ENCODE results near the gene IRAK2.
"Not testable (repeated sequence)": the region's sequence is repeated elsewhere in the genome, so short reads cannot be mapped to it uniquely, and the experiment has no call there.

IRAK2 gene

GRCh38 chr3:10164546-10165393, at the start of gene IRAK2:
TSS of gene IRAK2 (plus strand) at chr3:10164919. CDS start at chr3:10164955, 36 bp downstream.
- no peak for DNase-seq

- peak; percentile 87 for DNase-seq
These were observed 49.2 kb upstream of the IRAK2 start, which contains the start of gene BRK1 for GRCh38 chr3:10115326-10116137. TSS of gene BRK1 (plus strand) at chr3:10115675. CDS start at chr3:10115702, 27 bp downstream.

DNA sequence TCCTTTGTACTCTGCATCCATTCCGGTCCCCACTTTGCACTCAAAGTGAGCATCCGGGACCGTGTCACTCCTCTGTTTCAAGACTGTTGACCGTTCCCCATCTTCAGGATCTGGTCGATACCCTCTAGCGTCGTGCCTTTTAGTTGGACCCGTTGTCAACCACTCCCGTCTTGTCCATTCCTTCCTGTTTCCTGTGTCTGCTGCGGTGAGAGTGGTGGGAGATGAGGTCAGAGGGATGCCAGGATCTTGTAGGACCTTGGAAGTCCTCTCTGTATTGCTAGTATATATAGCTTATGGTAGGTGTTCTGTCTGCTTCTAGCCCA, 48.6 kb upstream of the IRAK2 start:
- no peak for DNase-seq

DNA sequence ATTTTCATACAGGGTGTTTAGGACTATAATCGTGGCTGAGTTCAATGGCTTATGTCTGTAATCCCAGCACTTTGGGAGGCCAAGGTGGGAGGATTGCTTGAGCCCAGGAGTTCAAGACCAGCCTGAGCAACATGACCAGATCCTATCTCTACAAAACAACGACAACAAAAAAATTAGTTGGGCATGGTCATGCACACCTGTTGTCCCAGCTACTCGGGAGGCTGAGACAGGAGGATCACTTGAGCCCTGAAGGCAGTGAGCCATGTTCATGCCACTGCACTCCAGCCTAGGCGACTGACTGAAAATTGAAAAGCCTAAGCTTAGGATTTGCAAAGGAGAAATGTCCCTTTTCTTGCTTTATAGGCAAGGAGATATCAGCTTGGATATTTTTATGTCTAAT, 47.8 kb upstream of the IRAK2 start:
- DNase-seq = no peak

DNA sequence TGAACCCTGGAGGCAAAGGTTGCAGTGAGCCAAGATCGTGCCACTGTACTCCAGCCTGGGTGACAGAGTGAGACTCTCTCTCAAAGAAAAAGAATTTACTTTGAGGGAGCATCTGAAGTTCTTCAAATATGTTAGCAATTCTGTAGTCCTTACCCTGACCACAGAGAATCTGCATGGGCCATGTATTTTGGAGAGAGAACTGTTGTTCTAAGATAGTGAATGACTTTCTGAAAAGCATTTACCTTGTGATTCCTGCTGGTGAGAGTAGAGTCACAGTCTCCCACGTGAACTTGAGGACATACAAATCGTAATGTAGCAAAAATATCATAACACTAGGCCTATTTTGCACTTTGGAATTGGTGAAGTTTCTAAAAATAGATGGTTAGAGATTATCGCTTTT, 45.3 kb upstream of the IRAK2 start:
- no peak for DNase-seq

- no peak for DNase-seq
These were observed 43.7 kb upstream of the IRAK2 start for GRCh38 chr3:10121064-10121463.

DNA sequence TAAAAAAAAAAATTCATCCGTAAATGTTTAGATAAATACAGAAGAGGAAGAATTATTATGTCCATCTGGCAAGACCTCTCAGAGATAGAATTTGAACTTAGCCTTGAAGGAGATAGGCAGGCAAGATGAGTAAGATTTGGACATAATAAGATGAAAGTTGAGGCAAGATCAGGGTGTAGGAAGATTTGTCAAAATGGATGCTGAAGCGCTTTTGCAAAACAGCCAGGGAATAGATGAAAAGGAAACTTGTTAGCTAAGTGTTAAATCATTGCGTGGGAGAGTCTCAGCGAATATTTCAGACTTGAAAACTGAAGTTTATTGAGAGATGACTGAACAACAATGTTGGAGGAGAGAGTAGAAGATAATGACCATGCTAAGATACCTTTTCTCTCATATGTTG, 42.0 kb upstream of the IRAK2 start:
- no peak for DNase-seq

GRCh38 chr3:10135872-10136271, 28.8 kb upstream of the IRAK2 start:
- DNase-seq = not testable (repeated sequence)

DNA sequence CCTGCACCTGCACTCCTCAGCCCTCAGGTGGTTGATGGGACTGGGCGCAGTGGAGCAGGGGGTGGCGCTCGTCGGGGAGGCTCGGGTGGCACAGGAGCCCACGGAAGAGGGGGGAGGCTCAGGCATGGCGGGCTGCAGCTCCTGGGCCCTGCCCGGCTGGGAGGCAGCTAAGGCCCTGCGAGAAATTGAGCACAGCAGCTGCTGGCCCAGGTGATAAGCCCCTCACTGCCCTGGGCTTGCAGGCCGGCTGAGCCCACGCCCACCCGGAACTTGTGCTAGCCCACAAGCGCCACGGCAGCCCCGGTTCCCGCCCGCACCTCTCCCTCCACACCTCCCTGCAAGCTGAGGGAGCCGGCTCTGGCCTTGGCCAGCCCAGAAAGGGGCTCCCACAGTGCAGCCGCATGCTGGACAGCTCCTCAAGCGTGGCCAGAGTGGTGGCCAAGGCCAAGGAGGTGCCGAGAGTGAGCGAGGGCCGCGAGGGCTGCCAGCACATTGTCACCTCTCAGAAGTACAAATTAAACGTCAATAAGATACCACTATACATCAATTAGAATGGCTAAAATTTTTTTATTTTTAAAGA, 28.2 kb upstream of the IRAK2 start:
- DNase-seq = no peak

- no peak for DNase-seq
These were observed 27.5 kb upstream of the IRAK2 start for GRCh38 chr3:10137178-10137577.

DNA sequence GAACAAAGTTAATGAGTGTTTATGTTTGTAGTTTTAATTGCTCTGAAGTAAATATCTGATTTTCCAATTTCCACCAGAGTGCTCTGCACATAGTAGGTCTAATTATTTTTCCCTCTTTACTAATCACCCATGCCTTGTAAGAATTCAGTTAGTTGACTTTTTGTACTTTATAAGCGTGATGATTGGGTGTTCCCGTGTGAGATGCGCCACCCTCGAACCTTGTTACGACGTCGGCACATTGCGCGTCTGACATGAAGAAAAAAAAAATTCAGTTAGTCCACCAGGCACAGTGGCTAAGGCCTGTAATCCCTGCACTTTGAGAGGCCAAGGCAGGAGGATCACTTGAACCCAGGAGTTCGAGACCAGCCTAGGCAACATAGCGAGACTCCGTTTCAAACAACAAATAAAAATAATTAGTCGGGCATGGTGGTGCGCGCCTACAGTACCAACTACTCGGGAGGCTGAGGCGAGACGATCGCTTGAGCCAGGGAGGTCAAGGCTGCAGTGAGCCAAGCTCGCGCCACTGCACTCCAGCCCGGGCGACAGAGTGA, 23.6 kb upstream of the IRAK2 start:
- no peak for DNase-seq

DNA sequence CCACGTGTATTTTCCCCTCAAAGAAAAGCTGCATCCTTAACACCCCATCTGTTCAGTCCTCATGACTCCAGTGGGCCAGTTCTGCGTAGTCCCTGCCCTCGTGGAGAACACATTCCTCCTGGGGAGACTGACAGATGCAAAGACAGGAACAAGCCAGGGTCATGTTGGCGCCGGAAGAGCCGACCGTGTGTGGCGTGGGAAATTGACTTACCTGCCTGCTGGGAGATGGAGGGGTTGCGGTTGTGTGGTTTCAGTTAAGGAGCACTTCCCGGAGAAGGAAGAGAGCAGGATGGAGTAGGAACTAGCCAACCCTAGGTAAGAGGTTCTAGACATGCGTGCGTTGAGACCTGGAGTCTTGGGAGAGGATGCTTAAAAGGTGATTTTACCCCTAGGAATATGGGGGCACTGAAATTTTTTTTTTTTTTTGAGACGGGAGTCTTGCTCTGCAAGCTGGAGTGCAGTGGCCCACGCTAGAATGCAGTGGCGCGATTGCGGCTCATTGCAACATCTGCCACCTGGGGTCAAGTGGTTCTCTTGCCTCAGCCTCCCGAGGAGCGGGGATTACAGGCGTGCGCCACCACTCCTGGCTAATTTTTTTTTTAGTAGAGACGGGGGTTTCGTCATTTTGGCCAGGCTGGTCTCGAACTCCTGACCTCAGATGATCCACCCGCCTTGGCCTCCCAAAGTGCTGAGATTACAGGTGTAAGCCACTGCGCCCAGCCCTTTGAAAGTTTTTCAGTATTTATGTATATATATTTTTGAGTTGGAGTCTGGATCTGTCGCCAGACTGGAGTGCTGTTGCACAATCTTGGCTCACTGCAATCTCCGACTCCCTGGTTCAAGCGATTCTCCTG, 21.8 kb upstream of the IRAK2 start:
- DNase-seq = no peak

DNA sequence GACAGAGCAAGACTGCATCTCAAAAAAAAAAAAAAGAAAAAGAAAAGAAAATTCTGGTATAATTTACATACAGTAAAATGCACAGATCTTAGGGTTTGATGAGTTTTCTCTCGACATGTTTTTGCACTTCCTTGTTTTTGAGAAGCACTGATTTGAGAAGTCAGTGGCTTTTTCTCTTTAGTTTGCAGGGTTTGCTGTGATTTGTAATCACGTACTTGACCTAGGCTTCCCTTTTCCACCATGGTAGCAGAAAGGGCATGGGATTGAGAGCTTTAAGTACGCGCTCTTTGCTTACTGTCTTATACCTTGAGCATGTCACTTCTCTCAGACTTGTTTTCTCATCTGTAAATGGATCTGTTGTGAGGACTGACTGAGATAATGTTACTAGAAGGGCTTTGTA, 19.0 kb upstream of the IRAK2 start:
- no peak for DNase-seq

GRCh38 chr3:10149226-10149625, 15.5 kb upstream of the IRAK2 start:
- no peak for DNase-seq

GRCh38 chr3:10150987-10151386, 13.7 kb upstream of the IRAK2 start:
- no peak for DNase-seq

- no peak for DNase-seq
These were observed 10.2 kb upstream of the IRAK2 start for GRCh38 chr3:10154335-10155122.

- no peak for DNase-seq
These were observed 9.6 kb upstream of the IRAK2 start for GRCh38 chr3:10155123-10155472.

GRCh38 chr3:10155658-10156057, 9.1 kb upstream of the IRAK2 start:
- no peak for DNase-seq

DNA sequence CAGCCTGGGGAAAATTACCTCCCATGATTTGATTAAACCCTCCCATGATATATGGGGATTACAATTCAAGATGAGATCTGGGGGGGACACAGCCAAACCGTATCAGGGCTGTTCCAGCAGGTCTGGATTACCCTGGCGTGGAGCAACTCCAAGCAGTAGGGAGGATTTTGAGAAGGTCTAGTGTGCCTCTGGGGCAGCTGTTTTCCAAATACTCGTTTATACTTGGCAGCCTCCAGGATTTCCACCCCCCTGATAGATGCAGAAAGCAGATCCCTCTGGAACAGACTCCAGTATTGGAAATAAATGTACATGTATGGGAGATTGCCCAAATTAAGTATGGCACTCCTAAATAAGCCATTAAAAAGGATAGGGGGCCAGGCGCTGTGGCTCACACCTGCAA, 7.7 kb upstream of the IRAK2 start:
- DNase-seq = no peak

GRCh38 chr3:10158555-10158954, 6.2 kb upstream of the IRAK2 start:
- DNase-seq = not testable (repeated sequence)

DNA sequence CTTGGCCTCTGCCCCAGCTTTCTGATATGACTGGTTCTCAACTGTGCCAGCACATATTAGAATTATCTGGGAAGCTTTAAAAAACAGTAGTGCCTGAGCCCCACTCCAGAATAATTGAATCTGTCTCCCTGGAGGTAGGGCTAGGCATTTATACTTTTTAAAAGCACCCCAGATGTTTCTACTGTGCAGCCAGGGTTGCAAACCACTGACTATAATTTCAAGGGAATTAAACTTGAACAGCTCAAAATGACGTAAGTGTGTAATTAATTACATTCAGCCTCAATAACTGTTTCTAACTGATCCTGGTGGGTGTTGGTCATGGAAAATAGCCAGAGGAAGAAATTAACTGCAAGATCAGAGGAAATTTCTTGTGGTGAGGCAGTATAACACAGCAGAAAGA, 4.4 kb upstream of the IRAK2 start:
- no peak for DNase-seq

GRCh38 chr3:10160925-10161324, 3.8 kb upstream of the IRAK2 start:
- DNase-seq = no peak

Data from NCI-H1105 (cell line).